Raji (cell line): ENCODE data around the gene DPH2.
A peak's percentile ranks its signal among the peaks of the same experiment; 100 is the strongest.

ENCODE experiments used
- POLR2A ChIP-seq: IDR thresholded peaks from 2 replicates; pipeline ENCODE4 v1.6.1; 2011; ENCODE audit warnings: low read depth, low read length, control low read depth; ENCODE audit not compliant: insufficient read depth

Gene DPH2

GRCh38 chr1:43969746-43970466, at the start of gene DPH2:
Gene DPH2 (plus strand): TSS chr1:43970010. CDS start chr1:43970176, 166 bp downstream.
- peak; percentile 75 for TF ChIP-seq POLR2A

GRCh38 chr1:43921022-43921421, 48.8 kb upstream of the DPH2 start:
- TF ChIP-seq POLR2A = no peak

- TF ChIP-seq POLR2A = no peak
Measured at GRCh38 chr1:43924516-43924915, 45.3 kb upstream of the DPH2 start.

- TF ChIP-seq POLR2A = no peak
Measured at GRCh38 chr1:43925846-43926245, 44.0 kb upstream of the DPH2 start.

- TF ChIP-seq POLR2A = no peak
Measured at GRCh38 chr1:43930168-43930948, 39.5 kb upstream of the DPH2 start.

- no peak for TF ChIP-seq POLR2A
Measured at GRCh38 chr1:43930949-43931275, 38.9 kb upstream of the DPH2 start.

GRCh38 chr1:43931711-43932660, 37.8 kb upstream of the DPH2 start:
- TF ChIP-seq POLR2A = no peak

- TF ChIP-seq POLR2A = no peak
Measured at GRCh38 chr1:43932786-43933385, 36.9 kb upstream of the DPH2 start.

GRCh38 chr1:43933386-43934100, 36.3 kb upstream of the DPH2 start, which contains the start of gene ARTN:
Gene ARTN (plus strand): TSS chr1:43933801. CDS start chr1:43935657, 1,856 bp downstream.
- no peak for TF ChIP-seq POLR2A

- no peak for TF ChIP-seq POLR2A
Measured at GRCh38 chr1:43934101-43934985, 35.5 kb upstream of the DPH2 start.

- no peak for TF ChIP-seq POLR2A
Measured at GRCh38 chr1:43934986-43935324, 34.9 kb upstream of the DPH2 start.

- TF ChIP-seq POLR2A = no peak
Measured at GRCh38 chr1:43935711-43936427, 33.9 kb upstream of the DPH2 start.
